IPS-NIHi11 (cell line): ENCODE data around the gene PKHD1.
"Not testable (repeated sequence)": the region's sequence is repeated elsewhere in the genome, so short reads cannot be mapped to it uniquely, and the experiment has no call there.

Experiments
- DNase-seq: peaks from one replicate; pipeline ENCODE4 v3.0.0; 2012; ENCODE audit warnings: mixed read lengths, low spot score

Gene PKHD1

DNA sequence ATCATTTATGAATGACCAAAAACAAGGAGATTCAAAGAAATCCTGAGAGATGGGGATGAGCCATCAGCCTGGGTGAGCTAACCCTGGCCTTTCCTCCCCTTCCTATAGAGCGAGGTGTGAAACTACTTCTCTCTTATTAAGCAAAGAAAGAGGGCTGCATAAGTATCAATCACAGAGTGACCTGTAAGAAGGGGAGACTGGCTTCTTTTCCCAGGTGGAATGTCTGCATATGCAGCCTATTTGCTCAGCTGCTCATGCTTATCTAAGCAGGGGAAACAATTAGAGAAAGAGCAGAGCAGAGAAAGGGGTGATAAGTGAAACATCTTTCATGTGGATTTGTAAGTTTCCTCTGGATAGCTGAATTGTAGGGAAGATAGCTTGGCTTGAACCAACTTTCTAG is 160.0 kb downstream of the PKHD1 start:
- DNase-seq, result no peak

DNA sequence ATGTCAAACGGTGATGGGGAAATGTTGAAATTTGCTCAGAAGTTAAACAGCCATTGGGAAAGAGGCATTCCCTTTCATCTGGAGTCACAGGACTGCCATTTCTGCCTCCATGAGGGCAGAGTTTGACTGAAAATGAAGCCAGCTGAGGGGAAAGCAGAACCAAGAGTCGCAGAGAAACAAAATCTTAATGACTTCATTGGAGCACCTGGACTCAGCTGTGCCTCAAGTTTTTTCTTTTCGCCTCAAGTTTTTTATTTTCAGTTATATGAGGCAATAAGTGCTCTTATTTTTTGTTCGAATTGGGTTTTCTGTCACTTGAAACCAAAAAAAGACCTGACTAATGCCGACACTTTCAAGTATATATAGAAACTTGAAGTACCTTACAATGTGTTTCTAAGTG is 161.3 kb downstream of the PKHD1 start:
- no peak for DNase-seq

- not testable (repeated sequence) for DNase-seq
Measured at GRCh38 chr6:51922479-51922878, 164.9 kb downstream of the PKHD1 start.

DNA sequence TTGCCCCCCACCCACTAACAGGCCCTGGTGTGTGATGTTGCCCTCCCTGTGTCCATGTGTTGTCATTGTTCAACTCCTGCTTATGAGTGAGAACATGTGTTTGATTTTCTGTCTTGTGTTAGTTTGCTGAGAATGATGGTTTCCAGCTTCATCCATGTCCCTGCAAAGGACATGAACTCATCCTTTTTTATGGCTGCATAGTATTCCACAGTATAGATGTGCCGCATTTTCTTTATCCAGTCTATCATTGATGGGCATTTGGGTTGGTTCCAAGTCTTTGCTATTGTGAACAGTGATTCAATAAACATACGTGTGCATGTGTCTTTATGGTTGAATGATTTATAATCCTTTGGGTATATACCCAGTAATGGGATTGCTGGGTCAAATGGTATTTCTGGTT is 169.1 kb downstream of the PKHD1 start:
- DNase-seq, result not testable (repeated sequence)

- DNase-seq, result no peak
Measured at GRCh38 chr6:51915098-51915497, 172.3 kb downstream of the PKHD1 start.

- DNase-seq, result no peak
Measured at GRCh38 chr6:51913265-51913664, 174.1 kb downstream of the PKHD1 start.

GRCh38 chr6:51910851-51911250 is 176.6 kb downstream of the PKHD1 start:
- DNase-seq, result no peak

- DNase-seq, result peak; percentile 5
Measured at GRCh38 chr6:51908243-51908642, 179.2 kb downstream of the PKHD1 start.

GRCh38 chr6:51901766-51902764 is 185.3 kb downstream of the PKHD1 start:
- no peak for DNase-seq

- no peak for DNase-seq
Measured at GRCh38 chr6:51893366-51893765, 194.0 kb downstream of the PKHD1 start.

- DNase-seq, result no peak
Measured at GRCh38 chr6:51892750-51893149, 194.7 kb downstream of the PKHD1 start.

GRCh38 chr6:51892339-51892738 is 195.1 kb downstream of the PKHD1 start:
- no peak for DNase-seq

GRCh38 chr6:51891784-51892183 is 195.6 kb downstream of the PKHD1 start:
- no peak for DNase-seq

DNA sequence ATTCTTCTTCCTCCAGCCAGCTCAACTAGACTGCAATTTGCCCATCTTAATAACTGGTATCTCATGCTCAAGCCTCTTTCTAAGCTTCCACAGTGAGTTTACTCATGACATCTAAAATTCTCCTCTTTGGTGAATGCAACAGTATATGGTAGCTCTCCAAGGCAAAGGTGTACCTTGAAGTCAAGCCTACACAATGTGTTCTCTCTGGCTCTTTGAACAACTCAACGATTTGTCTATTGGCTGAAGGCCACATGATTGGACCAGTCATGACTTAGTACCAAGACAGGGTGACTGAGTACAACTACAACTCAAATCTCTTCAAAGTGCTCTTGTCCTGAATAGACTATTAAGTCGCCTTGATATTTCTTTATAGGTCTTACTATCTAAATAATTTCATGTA is 199.6 kb downstream of the PKHD1 start:
- DNase-seq, result no peak

DNA sequence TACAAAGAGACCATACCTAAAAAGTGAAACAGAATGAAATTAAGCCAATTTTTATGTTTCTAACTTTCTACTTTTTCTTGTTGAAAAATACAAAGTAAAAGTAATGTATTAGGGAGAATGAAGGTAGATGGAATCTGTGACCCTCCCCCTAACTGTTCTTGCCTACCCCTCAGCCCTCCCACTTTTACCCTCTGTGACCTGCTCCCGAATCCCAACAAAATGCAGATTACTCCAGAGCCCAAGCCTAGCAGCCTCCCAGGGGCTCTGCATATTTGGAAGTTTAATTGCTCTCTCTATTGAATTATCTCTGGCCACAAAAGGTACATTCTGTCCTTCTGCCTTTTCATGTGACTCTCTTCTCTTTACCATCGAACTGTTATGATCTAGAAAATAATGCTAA is 201.5 kb downstream of the PKHD1 start:
- peak; percentile 5 for DNase-seq

GRCh38 chr6:51868591-51869355 is 218.6 kb downstream of the PKHD1 start:
- no peak for DNase-seq

DNA sequence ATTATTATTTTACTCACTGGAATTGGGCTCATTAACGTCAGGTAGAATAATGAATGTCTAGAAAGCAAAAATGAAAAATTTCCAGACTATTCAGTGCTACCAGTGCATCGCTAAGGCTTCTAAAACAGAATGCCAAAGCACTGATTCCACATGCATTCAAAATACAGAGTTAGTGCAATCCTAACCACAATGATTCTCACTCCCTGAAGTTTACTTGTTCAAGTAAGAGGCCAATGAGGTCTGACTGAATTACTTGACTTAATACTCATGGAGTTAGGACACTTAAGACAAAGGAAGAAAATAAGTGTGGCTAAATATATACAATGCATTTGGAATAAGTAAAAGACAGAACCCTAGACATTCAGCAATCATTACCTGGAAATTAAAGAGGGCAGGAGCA is 220.5 kb downstream of the PKHD1 start:
- DNase-seq, result no peak

GRCh38 chr6:51865996-51866395 is 221.4 kb downstream of the PKHD1 start:
- DNase-seq, result no peak

DNA sequence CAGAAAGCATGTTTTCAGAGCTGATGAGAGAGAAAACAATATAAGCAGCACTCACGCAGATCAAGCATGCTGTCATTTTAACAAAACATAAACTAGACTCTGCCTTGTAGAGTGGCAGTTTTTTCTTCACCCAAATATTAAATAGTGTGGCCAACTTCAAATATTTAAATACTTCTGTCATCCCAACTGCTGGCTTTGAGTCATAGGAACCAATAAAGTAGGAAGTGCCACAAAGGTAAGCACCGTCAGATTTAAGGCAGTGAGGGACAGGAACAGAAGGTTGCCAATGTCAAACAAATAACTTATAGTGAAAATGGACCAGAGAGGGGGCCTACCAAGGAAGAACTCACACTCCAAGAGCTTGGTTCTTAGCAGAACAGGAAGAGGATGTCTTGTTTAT is 222.2 kb downstream of the PKHD1 start:
- no peak for DNase-seq

DNA sequence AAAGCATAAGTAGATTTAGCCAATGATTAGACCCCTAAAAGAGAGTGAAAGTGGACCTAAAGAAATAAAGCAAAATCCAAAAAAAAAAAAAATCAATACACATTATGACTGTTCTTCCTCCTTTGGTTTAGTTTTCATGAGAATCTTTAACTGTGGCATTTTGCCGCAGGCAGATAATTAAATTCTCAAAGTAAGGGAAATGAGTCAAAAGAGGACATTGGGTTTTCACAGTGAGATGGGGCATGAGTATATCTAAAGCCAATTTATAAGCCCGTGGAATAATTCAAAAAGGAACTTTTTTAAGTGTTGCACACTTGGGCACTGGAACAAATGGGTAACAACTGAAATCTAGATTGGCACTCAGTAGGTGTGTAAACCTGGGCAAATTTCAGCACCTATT is 230.3 kb downstream of the PKHD1 start:
- no peak for DNase-seq

- DNase-seq, result no peak
Measured at GRCh38 chr6:51856508-51856907, 230.9 kb downstream of the PKHD1 start.

DNA sequence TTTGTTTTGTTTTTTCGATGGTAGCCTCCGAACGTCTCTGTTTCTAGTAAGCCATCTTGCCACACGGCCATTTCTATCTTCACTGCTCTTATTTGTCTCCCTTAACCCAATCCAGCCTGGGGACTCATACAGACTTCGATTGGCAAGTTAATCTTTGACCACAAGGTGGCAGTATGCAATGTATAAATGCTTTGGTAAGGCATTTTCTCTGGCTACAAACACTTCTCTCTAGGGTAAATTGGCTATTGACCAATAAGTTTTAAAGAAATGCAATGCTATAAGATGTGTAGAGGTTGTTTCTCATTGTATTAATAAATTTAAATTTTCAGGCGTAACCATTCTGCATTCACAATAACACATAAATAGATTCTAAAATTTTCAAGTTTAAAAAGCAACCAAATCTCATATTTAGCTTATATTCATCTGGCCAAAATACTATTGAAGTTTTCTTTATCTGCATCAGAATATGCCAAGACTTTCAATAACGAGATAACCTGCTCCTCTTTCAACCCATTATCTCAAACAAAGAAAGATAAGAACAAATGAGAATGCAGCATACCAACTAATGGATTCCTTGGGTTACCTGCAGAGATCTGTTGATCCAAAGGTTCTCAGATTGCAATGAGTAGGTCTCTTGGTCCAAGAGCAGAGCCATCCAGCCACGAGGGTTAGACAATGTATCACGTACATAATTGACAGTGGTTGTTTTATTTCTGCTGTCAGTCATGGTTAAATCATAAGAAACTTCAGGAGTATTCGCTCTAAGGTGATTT is 231.9 kb downstream of the PKHD1 start:
- peak; percentile 73 for DNase-seq
